DMS79 treated with DMSO at 0.1 percent for 48 hours (cell line): ENCODE measurements around the gene STARD3.

Experiments
- DNase-seq: peaks from one replicate; lab custom pipeline; 2025; lab: John Stamatoyannopoulos, UW

The STARD3 gene

DNA sequence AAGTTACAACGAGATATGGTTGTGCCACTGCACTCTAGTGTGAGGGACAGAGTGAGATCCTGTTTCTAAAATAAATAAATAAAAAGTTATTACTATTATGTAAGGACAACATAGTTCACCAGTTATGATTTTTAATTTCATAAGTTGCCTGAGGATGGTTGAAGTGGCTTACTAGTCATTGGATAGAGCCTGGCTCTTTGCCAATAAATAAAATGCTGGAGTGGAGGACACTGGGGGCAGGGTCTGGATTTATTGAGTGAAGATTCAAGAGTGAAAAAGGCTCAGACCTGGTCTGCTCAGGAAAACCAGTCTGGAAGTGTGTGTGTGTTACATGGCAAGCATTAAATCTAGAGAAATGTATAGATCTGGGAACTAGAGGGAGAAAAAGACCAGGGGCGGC, 2.1 kb downstream of the STARD3 start:
- DNase-seq = no peak

- DNase-seq = no peak
Measured at GRCh38 chr17:39639566-39640458, 2.9 kb downstream of the STARD3 start.

GRCh38 chr17:39640591-39641031, 3.7 kb downstream of the STARD3 start:
- DNase-seq = no peak

DNA sequence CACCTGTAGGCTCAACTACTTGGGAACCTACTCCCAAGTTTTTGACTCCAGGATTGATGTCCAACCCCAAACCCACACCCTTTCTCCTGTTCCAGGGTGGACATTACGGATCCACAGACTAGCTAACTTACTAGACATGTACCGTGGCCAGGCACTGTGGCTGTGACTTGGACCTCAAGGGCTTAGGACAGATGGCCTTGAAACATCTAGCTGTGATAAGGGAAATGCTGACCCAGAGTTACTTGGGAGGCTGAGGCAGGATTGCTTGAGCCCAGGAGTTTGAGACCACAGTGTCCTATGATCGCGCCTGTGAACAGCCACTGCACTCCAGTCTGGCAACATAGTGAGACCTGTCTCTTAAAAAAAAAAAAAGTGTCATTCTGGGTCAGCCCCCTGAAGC, 4.2 kb downstream of the STARD3 start:
- DNase-seq = no peak

DNA sequence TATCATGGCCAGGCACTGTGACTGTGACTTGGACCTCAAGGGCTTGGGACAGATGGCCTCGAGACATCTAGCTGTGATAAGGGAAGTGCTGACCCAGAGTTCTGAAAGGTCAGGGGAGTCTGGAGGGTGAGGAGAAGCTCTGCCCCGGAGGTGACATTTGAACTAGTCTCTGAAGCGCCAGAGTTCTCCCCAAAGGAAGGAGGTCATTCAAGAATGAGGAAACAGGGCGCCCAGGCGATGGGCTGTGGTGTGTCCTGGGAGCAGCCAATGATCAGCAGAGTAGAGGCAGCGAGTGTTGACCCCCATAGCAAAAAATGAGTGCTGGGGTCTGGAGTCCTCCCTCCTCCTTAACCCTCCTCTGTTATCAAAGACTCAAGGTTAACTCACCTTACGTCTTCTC, 4.9 kb downstream of the STARD3 start:
- DNase-seq = no peak

DNA sequence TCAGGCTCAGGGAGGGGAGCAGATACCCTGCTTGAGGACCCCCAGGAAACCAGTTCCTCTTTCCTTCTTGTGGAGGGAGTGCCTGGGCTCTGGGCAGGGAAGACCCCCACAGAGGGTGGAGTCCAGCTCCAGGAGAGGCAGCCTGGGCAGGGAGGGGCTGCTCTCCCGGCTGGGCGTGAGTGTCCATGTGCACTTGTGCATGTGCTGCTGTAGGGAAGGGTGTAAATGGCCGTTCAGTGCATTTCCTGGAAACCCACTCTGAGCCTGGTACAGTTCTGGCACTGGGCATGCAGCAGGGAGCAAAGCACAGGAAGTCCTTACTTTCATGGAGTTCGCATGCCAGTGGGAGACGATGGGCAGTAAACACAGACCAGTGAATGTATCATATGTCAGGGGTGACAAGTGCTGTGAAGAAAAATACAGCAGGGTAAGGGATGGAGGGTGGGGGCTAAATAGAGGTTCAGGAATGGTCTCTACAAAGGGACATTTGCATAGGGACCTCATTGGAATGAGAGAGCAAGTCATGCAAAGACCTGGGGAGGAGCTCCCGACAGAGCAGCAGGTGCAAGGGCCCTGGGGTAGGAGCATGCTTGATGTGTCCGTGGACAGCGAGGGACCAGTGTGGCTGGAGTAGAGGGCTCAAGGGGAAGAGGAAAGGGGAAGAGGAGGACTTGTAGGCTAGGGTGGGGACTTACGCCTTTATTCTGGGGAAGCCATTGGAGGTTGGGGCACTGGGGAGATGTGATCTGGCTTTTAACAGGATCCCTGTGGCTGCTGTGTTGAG, 5.5 kb downstream of the STARD3 start:
- DNase-seq = no peak

GRCh38 chr17:39643271-39643670, 6.3 kb downstream of the STARD3 start:
- DNase-seq = no peak

GRCh38 chr17:39647256-39647655, 10.3 kb downstream of the STARD3 start:
- no peak for DNase-seq

DNA sequence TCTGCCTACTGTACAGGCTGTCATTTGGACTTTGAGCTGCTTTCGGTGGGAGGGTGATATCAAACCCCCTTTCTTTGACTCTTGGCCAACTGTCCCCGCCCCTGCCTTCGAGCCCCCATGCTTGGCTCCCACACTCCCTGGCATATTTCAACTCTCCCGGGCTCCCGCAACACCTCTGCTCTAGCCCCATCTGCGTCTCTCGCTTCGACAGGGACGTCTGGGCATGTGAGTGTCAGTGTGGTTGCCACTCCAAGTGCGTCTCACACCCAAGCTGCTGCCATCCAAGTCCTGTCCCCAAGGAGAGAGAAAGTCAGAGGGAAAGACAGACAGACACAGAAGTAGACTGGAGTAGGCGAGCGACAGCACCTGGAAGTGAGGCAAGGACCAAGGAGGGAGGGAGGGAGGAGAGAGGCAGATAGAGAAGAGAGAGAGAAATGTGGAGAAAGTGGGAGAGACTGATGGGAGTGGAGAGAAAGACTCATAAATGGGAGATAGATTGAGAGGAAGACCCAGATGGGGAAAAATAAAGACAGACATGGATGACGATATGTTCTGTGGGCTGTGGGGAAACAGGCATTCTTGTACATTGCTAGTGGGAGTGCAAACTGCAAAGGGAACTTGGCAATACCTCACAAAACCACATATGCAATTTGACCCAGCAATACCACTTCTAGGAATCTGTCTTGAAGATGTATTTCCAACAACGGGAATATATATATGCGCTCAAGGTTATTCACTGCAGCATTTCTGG, 11.8 kb downstream of the STARD3 start:
- DNase-seq = no peak

- DNase-seq = no peak
Measured at GRCh38 chr17:39650121-39650579, 13.2 kb downstream of the STARD3 start.

DNA sequence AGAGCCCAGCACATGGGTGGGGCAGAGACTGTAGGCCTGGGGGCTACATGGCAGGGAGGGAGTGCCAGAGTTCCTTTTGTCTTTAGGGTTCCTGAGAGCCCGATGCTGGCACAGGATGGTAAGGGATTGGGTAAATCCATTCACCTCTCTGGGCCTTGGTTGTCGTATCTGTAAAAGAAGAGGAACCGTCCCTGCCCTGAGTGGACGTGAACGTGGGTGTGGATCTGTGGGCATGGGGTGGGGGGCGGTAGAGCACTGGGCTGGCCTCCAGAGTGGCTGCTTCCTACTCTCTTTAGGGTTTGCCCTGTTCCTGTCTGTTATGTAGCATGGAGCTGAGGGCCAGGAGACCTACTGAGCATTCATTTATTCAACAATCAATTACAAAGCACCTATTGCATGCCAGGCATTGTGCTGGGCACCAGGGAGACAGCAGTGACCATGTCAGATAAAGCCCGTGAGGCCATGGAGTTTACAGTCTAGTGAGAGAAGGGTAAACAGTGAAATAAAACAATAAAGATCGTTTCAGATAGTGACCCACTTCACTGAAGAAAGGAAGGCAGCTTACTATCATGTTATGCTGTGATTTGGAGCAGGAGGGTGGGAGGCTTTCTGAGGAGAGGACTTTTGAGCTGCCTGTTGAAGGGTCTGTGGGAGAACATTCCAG, 15.1 kb downstream of the STARD3 start:
- no peak for DNase-seq

- DNase-seq = no peak
Measured at GRCh38 chr17:39652587-39653315, 15.8 kb downstream of the STARD3 start.

DNA sequence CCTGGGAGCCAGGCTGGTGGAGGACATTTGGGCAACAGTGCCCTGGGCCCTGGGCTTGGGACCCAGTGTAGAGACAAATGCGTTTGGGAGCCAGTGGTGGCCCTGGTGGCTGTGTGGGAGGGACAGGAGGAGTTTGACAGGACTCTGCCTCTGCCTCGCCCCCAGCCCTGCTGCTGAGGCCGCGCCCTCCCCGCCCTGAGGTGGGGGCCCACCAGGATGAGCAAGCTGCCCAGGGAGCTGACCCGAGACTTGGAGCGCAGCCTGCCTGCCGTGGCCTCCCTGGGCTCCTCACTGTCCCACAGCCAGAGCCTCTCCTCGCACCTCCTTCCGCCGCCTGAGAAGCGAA, 16.3 kb downstream of the STARD3 start:
- no peak for DNase-seq

DNA sequence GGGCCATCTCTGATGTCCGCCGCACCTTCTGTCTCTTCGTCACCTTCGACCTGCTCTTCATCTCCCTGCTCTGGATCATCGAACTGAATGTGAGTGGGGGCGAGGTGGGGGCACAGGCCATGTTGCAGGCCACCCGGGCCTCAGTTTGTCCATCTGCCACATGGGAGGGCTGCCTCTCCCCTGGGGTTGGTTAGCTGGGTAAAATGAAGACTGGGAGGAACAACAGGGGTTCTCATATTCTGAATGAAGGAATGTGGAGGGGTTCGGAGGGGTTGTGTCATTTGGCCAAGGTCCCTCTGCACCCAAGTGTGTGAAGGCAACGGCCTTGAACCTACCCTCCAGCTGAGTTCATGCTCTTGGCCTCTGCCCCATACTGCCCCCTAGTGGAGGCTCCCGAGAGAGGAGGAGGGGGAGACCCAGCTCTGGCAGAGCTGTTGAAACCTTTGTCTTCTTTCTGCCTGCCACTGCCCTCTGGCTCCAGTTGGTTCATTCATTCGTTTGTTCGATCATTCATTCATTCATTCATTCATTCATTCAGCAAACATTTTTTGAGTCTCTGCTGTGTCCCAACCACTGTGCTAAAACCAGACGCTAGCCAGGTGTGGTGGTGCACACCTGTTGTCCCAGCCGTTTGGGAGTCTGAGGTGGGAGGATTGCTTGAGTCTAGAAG, 16.9 kb downstream of the STARD3 start:
- no peak for DNase-seq

DNA sequence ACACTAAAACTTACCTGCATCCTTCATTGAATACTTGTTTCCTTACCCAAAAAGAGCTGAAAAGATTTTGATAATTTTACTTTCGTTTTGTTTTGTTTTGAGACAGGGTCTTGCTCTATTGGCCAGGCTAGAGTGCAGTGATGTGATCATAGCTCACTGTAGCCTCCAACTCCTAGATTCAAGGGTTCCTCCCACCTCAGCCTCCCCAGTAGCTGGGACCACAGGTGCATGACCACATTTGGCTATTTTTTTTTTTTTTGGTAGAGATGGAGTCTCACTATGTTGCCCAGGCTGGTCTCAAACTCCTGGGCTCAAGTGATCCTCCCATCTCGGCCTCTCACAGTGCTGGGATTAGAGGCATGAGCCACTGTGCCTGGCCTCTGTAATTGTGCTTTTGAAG, 18.2 kb downstream of the STARD3 start:
- no peak for DNase-seq

GRCh38 chr17:39658346-39658745, 21.4 kb downstream of the STARD3 start:
- no peak for DNase-seq

GRCh38 chr17:39658760-39659159, 21.8 kb downstream of the STARD3 start:
- no peak for DNase-seq

DNA sequence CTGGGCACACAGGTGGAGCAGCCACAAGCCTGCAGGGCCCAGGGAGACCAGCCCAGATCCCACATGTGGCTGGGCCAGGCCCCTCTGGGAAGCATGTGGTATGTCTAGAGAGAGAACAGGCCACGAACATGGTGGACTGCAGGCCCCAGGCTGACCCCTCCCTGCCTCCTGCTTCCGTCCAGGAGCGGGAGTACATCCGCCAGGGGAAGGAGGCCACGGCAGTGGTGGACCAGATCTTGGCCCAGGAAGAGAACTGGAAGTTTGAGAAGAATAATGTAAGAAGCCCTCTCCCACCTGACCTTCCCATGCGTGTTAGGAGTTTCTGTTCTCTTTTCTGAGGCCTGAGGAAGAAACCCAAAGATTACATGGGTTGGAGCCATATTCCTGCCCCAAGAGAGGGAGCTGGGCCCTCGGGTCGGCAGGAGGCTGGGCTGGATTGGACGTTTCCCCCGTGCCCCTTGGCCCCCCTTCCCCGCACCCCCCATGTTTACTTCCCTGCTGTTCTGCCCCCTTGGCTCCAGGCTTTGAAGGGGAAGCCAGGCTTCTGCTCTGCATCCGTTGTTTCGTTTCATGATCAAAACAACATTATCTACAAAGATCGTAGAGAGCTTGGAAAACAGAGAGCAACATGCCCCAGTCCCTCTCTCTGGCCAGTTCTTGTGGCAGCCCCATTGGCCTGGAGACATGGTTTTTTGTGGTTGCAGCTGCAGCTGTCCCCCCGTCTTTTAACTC, 22.5 kb downstream of the STARD3 start:
- DNase-seq = no peak

GRCh38 chr17:39660011-39660360, 23.0 kb downstream of the STARD3 start:
- no peak for DNase-seq
